ENCODE results near the gene ATG14.

ATG14 gene

DNA sequence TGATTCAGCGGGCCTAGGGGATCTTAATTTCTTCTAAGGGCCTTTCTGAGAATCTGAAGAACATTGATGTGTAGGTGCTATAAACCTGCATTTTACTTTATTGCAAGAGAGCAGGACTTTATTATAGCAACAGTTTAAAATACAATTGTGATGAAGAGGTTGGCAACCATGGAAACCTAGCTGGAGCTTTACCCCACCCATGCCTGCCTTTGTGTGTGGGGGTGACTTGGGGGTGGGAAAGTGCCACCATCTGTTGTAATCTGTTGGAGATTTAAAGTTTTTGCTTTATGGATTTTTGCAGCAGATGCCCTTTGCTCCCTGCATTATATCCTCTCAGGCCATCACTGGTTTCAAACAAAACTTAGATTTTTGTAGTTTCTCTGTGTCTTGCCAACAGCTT is 64.6 kb downstream of the ATG14 start:
- TF ChIP-seq, protein P1, sequence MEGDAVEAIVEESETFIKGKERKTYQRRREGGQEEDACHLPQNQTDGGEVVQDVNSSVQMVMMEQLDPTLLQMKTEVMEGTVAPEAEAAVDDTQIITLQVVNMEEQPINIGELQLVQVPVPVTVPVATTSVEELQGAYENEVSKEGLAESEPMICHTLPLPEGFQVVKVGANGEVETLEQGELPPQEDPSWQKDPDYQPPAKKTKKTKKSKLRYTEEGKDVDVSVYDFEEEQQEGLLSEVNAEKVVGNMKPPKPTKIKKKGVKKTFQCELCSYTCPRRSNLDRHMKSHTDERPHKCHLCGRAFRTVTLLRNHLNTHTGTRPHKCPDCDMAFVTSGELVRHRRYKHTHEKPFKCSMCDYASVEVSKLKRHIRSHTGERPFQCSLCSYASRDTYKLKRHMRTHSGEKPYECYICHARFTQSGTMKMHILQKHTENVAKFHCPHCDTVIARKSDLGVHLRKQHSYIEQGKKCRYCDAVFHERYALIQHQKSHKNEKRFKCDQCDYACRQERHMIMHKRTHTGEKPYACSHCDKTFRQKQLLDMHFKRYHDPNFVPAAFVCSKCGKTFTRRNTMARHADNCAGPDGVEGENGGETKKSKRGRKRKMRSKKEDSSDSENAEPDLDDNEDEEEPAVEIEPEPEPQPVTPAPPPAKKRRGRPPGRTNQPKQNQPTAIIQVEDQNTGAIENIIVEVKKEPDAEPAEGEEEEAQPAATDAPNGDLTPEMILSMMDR (IDR thresholded peaks at IDR 0.05): no peak

DNA sequence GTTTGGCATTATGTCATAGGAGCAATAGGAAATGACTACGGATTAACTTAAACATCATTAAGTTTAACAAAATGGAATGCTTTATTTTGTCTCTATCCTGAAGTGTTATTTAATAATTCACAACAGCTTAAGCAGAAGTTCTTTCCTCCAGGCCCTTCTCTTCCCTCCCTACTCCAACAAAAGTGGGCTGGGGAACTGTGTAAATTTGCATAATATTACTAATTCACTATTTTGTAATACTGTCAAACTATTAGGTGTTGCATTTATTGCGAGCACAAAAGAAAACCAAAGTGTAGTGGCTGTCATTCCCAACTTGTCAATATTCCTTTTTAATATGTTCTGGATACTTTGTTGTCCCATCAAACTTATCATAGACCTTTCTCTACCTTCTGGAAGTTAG is 69.8 kb downstream of the ATG14 start:
- TF ChIP-seq, protein P1 (IDR thresholded peaks at IDR 0.05): no peak

DNA sequence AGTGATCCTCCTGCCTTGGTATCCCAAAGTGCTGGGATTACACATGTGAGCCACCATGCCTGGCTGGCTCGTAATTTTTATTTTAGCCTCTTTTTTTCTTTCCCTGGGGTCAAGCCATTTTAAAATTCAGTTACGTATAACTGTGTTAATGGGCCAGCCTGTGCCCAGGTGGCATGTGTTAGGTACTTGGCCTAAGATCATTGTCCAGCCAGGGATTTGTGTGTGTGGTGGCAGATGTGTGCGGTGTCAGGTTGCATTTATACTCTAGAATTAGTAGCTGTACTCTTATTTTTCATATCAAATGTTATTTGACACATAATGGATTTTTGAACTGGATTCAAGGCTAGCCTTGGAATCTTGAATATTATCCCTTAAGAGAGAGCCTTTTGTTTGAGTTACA is 71.1 kb downstream of the ATG14 start:
- TF ChIP-seq, protein P1 (IDR thresholded peaks at IDR 0.05): no peak

DNA sequence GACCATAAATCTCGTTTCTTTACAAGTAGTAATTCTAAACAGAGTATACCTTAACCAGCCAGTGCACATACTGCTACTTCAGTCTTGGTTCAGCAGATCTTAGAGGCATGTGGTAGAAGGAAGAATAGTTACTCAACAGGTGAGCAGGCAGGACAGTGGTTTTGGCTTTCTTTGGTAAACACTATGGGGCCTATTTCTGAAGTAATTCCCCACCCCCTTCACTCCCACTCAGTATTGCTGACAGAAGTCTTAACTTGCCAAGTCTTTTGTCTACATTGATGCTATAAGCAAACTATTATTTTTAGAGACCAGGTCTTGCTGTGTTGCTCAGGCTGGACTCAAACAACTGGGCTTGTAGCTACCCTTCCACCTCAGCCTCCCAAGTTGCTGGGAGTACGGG is 71.9 kb downstream of the ATG14 start:
- TF ChIP-seq, protein P1 (IDR thresholded peaks at IDR 0.05): no peak

DNA sequence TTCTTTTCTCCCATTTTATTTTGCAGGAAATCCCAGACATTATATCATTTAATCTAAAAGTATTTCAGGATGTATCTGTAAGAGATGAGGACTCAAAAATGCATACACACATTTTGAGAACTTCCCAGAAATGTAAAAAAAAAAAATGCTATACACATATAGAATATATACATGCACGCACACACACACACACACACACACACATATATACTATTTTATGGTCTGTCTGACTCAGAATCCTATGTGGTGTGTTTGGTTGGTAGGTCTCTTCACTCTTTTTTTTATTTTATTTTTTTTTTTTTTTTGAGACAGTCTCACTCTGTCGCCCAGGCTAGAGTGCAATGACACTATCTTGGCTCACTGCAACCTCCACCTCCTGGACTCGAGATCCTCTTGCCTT is 74.9 kb downstream of the ATG14 start:
- TF ChIP-seq, protein P1 (IDR thresholded peaks at IDR 0.05): no peak

DNA sequence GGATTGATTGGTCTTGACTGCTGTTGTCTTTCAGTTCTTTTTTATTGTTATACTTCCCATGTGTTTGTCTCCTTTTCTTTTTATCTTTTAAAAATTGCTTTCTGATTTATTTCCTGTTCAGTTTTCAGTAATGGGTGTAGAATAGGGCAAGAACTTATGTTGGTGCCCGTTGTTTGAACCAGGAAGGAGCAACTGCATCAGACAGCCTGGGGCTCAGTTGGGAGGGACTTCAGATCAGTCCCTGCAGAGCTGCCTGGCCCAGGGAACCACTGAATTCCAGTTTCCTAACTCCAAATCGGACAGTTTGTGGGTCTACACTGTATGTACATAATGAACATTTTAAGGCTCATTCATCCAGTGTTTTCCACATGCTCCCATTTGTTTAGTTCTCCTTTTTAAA is 75.5 kb downstream of the ATG14 start:
- TF ChIP-seq, protein P1 (IDR thresholded peaks at IDR 0.05): no peak

DNA sequence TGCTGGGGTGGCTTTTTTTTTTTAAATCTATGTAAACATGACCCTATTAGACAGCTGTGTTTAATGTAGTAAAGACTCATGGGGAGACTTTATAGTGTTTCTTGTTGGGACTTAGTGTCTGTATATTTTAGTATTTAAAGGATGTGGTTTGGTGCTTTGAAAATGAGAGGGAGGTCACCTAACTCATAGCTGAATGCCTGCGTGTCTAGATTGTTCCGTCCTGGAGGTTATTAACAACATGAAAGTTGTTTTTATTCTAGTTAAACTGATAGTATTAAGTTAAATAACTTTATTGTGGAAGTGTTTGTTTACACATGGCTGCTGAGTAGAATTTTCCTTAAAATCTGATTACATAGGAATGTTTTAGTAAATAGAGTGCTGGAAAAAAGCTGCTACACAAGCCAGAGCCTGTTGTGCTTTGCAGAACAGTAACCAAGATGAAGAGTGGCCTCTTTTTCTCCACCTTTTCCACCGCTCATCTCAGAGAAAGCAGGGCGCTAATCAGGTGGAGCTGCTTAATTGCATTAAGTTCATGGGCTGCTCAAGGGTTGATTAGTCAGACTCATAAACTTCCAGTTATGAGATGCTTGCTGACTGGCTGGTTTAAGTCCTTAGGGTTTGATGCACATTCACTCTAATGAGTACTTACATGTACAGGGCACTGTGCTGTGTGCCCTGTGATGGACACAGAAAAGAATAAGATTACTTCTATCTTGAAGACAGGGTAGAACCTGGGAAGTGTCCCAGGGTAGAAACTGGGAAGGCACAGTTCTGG is 77.7 kb downstream of the ATG14 start:
- TF ChIP-seq, protein P1 (IDR thresholded peaks at IDR 0.05): no peak

Measured in LNCAP (cell line).